Colonic mucosa (tissue), 4 donors: ENCODE data around the gene GGCT. TPM values are rescaled to one million over a fixed set of nuclear protein-coding genes. Genes with fewer than 3 reads are reported as not detected.

Experiments used
- DNase-seq: peaks from one replicate; pipeline ENCODE4 v3.0.0-alpha.2; 2020
- H3K27ac ChIP-seq: fragments of 200-600 bp; one replicate; pipeline ENCODE4 v1.8.0; 2021
- H3K27me3 ChIP-seq: fragments of 200-600 bp; one replicate; pipeline ENCODE4 v1.8.0; 2021
- H3K36me3 ChIP-seq: fragments of 200-600 bp; one replicate; pipeline ENCODE4 v1.8.0; 2021
- H3K4me1 ChIP-seq: fragments of 200-600 bp; one replicate; pipeline ENCODE4 v1.8.0; 2021; ENCODE audit warnings: mild to moderate bottlenecking
- H3K4me3 ChIP-seq: fragments of 200-600 bp; one replicate; pipeline ENCODE4 v1.8.0; 2021
- H3K9ac ChIP-seq, 2 donors: one replicate each; pipeline ENCODE4 v1.7.0; 2013; ENCODE audit warnings: control low read depth in 2 of 2, low read depth in 2 of 2, low read length in 2 of 2
- H3K9me3 ChIP-seq: fragments of 200-600 bp; one replicate; pipeline ENCODE4 v1.8.0; 2021
- CTCF ChIP-seq: fragments of 200-600 bp; IDR thresholded peaks from one replicate; pipeline ENCODE4 v1.8.0; 2022; ENCODE audit warnings: antibody characterized with exemption, mild to moderate bottlenecking
- intact Hi-C: fragments of 100-400 bp; cut with DNase I; formaldehyde crosslinking; loops from one replicate; pipeline ENCODE4 v1.14.1; 2022
- total RNA-seq, 2 donors: library from RNA; stranded (reverse); fragmentation: NEBNext Ultra II Directional in 1 of 2; extraction: Animal tissue kit (Norgen Biotek cat#: 25700) in 1 of 2; gene quantifications; one replicate each; pipeline ENCODE4 v1.2.1, GENCODE V29; 2021
- donor health status: healthy.
- donor health status: DM: no; HTN: no; CAD: no.
- donor health status: DM: no; HTN: no; CAD: no.

Gene GGCT
- total RNA-seq, 2 donors from 2014 or later, result 42.5 to 103 TPM

DNA sequence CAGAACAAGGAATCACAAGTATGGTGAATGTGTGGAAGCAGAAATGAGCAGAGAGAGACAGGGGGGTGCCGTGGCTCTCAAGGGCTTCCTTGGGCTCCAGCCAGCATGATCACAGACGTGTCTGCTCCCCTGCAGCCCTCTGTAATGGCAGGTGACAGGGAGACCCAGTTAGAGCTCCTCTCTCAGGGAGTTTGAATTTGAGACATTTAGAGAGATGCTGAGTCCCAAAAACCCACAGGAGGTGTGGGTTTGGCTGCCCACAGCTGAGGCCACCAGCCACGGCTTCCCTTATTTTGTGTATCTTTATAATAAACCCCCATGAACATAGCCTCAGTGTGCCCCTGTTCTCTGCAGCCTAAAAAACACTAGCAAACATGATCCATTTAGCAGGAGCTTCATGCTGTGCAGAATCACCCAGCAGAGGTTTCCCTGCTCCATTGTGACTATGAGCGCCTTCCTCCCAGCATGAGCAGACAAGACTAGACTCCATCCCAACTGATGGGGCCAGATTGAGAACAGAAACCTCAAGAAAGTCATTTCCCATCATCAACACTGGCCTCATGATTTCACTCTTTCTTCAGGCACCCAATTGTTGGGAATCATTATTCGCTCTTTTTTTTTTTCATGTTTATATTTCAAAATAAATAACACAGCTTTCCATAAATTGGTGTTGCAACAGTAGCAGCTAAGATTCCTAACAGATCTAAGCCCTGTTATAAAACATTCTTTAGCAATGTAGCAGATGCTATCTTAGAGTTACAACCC, 39.4 kb downstream of the GGCT start:
- no peak for TF ChIP-seq CTCF
- H3K36me3 ChIP-seq, result no peaks in the 10 kb centered on the region
- no peaks in the 10 kb centered on the region for H3K9me3 ChIP-seq
- no peak for DNase-seq
- intact Hi-C loops, result no loop called here
- H3K27me3 ChIP-seq, result no peaks in the 10 kb centered on the region
- H3K9ac ChIP-seq, result no peak overlapping the region
- H3K27ac ChIP-seq, result peak overlapping the region; percentile 52
- peaks cover 14% of the 10 kb centered on the region for H3K4me1 ChIP-seq
- no peak overlapping the region for H3K4me3 ChIP-seq

DNA sequence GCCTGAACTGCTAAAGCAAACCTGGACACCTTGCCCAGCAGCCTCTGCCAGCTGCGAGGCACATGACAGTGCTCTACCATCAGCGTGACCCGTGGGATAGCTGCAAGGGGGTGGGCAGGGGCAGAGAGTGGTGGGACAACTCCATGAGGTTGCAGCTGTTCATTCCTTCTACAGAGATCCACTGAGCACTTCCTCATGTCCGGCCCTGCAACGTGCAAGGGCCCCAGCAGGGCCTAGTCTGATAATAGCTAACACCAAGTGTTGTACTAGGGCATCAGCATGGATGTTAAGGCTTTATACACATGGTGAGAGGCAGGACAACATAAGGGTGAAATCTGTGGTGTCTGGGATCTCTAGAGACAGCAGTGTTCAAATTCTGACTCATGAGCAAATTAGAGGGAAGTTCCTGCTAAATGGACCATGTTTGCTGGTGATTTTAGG, 40.4 kb downstream of the GGCT start:
- Histone ChIP-seq H3K9ac (peak overlapping the region in 1 of 2 donors; percentile 46), H3K4me3 (no peak overlapping the region), H3K27ac (no peak overlapping the region), H3K9me3 (no peaks in the 10 kb centered on the region), H3K36me3 (no peaks in the 10 kb centered on the region), H3K4me1 (peaks cover 14% of the 10 kb centered on the region), H3K27me3 (no peaks in the 10 kb centered on the region)
- no peak for DNase-seq
- intact Hi-C loops, result no loop called here
- TF ChIP-seq CTCF, result no peak

DNA sequence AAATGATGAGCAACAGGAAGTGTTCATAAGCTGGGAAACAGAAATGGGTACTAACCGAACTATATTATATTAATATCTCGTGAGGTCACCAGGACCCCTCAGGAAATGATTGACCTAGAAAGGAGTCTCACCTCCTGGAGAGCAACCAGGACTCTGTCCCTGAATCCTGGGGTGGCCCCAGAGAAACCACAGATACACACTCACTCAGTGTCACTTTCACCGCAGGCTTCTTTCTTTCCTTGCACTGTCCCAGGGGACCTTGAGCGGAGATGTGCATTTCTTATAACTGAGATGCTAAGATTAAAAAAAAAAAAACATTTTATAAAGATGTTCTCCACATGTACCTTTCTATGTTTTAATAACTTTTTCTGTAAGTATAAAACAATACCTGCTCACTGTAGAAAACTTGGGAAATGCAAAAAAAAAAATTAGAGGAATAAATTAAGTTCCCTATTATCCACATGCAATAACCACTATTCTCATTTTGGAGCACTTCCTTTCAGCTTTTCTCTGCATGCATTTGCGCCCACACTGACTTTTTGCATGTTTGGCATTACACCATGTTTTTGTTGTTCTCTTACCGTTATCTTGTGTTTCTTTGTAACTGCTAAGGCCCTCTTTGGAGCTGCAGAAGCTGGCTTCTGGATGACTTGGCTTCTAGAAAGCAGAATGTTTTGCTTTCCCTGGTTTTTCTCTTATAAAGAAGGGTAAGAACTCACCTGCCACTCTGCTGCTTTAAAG, 41.1 kb downstream of the GGCT start:
- H3K9ac ChIP-seq, result peak overlapping the region in 1 of 2 donors; percentile 46
- no peaks in the 10 kb centered on the region for H3K36me3 ChIP-seq
- no peak overlapping the region for H3K27ac ChIP-seq
- no peaks in the 10 kb centered on the region for H3K9me3 ChIP-seq
- peaks cover 14% of the 10 kb centered on the region for H3K4me1 ChIP-seq
- no peak overlapping the region for H3K4me3 ChIP-seq
- intact Hi-C loops, result no loop called here
- no peaks in the 10 kb centered on the region for H3K27me3 ChIP-seq
- TF ChIP-seq CTCF, result no peak
- no peak for DNase-seq

DNA sequence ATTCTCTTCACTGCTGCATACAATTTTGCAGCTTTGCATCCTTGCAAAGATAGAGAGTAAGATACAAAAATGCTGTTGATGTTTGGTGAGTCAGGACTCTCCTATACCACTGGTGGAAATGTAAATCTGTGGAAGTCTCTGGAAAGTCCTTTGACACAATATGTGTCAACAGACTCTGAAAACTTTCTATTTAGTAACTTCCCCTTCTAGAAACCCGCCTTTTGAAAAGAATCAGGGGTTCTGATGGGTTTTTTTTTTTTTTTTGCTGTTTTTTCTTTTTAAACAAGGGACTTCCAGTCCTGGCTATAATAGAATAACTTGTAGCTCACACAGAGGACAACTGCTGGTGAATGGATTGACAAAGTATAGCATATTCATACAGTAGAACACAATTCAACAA, 42.5 kb downstream of the GGCT start:
- DNase-seq, result no peak
- Histone ChIP-seq H3K4me1 (peaks cover 14% of the 10 kb centered on the region), H3K27me3 (no peaks in the 10 kb centered on the region), H3K36me3 (no peaks in the 10 kb centered on the region), H3K27ac (no peak overlapping the region), H3K9ac (no peak overlapping the region), H3K4me3 (no peak overlapping the region), H3K9me3 (no peaks in the 10 kb centered on the region)
- TF ChIP-seq CTCF, result no peak
- intact Hi-C loops, result no loop called here

DNA sequence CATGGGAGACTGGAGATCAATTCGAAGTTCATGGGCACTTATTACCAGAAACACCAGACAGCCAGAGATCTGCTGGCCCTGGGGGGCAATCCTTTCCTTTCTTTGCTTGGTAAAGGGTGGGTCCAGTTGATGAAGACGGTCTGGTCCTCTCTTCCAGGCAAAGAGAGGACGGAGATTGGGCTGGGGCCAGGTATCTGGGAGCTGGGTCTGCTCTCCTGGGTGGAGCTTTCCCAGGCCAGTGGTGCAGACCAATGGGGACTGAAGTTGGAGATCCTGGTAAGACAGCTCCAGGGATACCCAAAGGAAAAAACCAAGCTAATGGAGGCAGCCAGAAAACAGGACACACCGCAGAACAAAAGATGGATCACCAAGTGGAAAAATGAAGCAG, 44.4 kb downstream of the GGCT start:
- Histone ChIP-seq H3K27me3 (no peaks in the 10 kb centered on the region), H3K9me3 (no peaks in the 10 kb centered on the region), H3K27ac (peak overlapping the region; percentile 30), H3K36me3 (no peaks in the 10 kb centered on the region), H3K4me3 (no peak overlapping the region), H3K4me1 (peaks cover 5% of the 10 kb centered on the region), H3K9ac (peak overlapping the region in 1 of 2 donors; percentile 38)
- intact Hi-C loops, result no loop called here
- no peak for DNase-seq
- TF ChIP-seq CTCF, result no peak
